ENCODE results near the gene MRPL11. TPM values are rescaled to one million over a fixed set of nuclear protein-coding genes. Genes with fewer than 3 reads are reported as not detected.

The MRPL11 gene
- total RNA-seq, 1 experiment from 2014 or later, result 105 TPM

GRCh38 chr11:66429983-66430602 is 8.6 kb downstream of the MRPL11 start:
- WGBS (ENCODE audit: extremely low coverage, insufficient read length, low lambda C conversion rate), result no CpG with 5 or more reads among the region's 9 CpGs
- Mint-ChIP-seq H3K4me1 (peaks cover 0 to 3% of the 10 kb centered on the region in 2 experiments; a peak in 1 of 4 replicates), H3K27me3 (ENCODE audit: low read depth) (no peaks in the 10 kb centered on the region; the same call in 1 of the 2 replicates), H3K36me3 (ENCODE audit: insufficient read depth in 1 of 3, low read depth in 3 of 3) (peaks cover 4 to 17% (median 10%) of the 10 kb centered on the region in 3 experiments; a peak in 6 of 7 replicates), H3K4me3 (no peak overlapping the region), H3K27ac (no peak overlapping the region), H3K9me3 (no peaks in the 10 kb centered on the region)
- H2AFZ ChIP-seq (ENCODE audit: low read length), result no peak overlapping the region
- no peak overlapping the region for H2AK5ac ChIP-seq (ENCODE audit: insufficient read length, low read length)
- no peak overlapping the region for H3K9ac ChIP-seq (ENCODE audit: extremely low read depth, insufficient read length, low read length)
- H3K23ac ChIP-seq (ENCODE audit: insufficient read length, low read depth, low read length), result no peak overlapping the region
- DNase-seq, result peak; percentile 77
- no peak overlapping the region for H2BK120ac ChIP-seq (ENCODE audit: low read depth, low read length, poor library complexity, severe bottlenecking)
- H3K4me1 ChIP-seq (ENCODE audit: insufficient read depth, low read length), result no peaks in the 10 kb centered on the region
- no peak overlapping the region for H4K91ac ChIP-seq (ENCODE audit: insufficient read length, low read depth, low read length)
- peak; percentile 91 for TF ChIP-seq CTCF (conservative IDR thresholded peaks at IDR 0.05)
- H4K5ac ChIP-seq (ENCODE audit: insufficient read length, low read depth, low read length), result no peak overlapping the region
- no peak overlapping the region for H2BK20ac ChIP-seq (ENCODE audit: low read depth, low read length, poor library complexity, severe bottlenecking)
- no peaks in the 10 kb centered on the region for H3K23me2 ChIP-seq (ENCODE audit: insufficient read length, low read depth, low read length, poor library complexity, severe bottlenecking)
- H2BK15ac ChIP-seq (ENCODE audit: low read depth, low read length), result no peak overlapping the region
- no peaks in the 10 kb centered on the region for H3K79me2 ChIP-seq (ENCODE audit: insufficient read depth, low read length)
- no peaks in the 10 kb centered on the region for H3K27me3 ChIP-seq (ENCODE audit: insufficient read depth, low read length)
- H3K56ac ChIP-seq (ENCODE audit: insufficient read length, low read depth, low read length), result no peak overlapping the region
- H3K4ac ChIP-seq (ENCODE audit: low read depth, low read length), result no peak overlapping the region
- H3K4me2 ChIP-seq (ENCODE audit: insufficient read depth, insufficient read length, low read length), result no peak overlapping the region
- H3K18ac ChIP-seq (ENCODE audit: insufficient read length, low read depth, low read length), result no peak overlapping the region
- H3T11ph ChIP-seq (ENCODE audit: low read length), result no peak overlapping the region
- no peak overlapping the region for H2BK12ac ChIP-seq (ENCODE audit: insufficient read length, low read depth, low read length)
- H4K20me1 ChIP-seq (ENCODE audit: control insufficient read depth, insufficient read depth, insufficient read length), result no peaks in the 10 kb centered on the region
- no peak overlapping the region for H2BK5ac ChIP-seq (ENCODE audit: insufficient read length, low read length)
- H4K8ac ChIP-seq (replicated peaks; ENCODE audit: insufficient read length, low read depth, low read length), result no peak overlapping the region
- no peaks in the 10 kb centered on the region for H3K9me3 ChIP-seq (ENCODE audit: control insufficient read depth, low read depth, low read length)
- H3K14ac ChIP-seq (ENCODE audit: insufficient read depth, low read length), result no peak overlapping the region
- no peak overlapping the region for H3K27ac ChIP-seq (ENCODE audit: insufficient read length, low read depth, low read length)
- no peaks in the 10 kb centered on the region for H3K79me1 ChIP-seq (ENCODE audit: insufficient read depth, low read depth, low read length, poor library complexity, severe bottlenecking)
